Purkinje cell (primary cell): ENCODE measurements around the gene MLIP. TPM values are rescaled to one million over a fixed set of nuclear protein-coding genes. Genes with fewer than 3 reads are reported as not detected.

Experiments
- polyA plus RNA-seq: library from polyadenylated mRNA; unstranded; fragments of >200 nt; fragmentation: Nextera tagmentation; gene quantifications from 2 replicates; pipeline ENCODE4 v1.2.1, GENCODE V29; 2014

Gene MLIP, protein sequence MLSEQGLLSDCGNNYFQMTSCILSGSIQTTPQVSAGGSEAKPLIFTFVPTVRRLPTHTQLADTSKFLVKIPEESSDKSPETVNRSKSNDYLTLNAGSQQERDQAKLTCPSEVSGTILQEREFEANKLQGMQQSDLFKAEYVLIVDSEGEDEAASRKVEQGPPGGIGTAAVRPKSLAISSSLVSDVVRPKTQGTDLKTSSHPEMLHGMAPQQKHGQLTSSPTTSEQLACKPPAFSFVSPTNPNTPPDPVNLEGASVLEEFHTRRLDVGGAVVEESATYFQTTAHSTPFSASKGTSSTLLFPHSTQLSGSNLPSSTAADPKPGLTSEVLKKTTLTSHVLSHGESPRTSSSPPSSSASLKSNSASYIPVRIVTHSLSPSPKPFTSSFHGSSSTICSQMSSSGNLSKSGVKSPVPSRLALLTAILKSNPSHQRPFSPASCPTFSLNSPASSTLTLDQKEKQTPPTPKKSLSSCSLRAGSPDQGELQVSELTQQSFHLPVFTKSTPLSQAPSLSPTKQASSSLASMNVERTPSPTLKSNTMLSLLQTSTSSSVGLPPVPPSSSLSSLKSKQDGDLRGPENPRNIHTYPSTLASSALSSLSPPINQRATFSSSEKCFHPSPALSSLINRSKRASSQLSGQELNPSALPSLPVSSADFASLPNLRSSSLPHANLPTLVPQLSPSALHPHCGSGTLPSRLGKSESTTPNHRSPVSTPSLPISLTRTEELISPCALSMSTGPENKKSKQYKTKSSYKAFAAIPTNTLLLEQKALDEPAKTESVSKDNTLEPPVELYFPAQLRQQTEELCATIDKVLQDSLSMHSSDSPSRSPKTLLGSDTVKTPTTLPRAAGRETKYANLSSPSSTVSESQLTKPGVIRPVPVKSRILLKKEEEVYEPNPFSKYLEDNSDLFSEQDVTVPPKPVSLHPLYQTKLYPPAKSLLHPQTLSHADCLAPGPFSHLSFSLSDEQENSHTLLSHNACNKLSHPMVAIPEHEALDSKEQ
- 21.7 and 31.5 TPM in 2 replicates for polyA plus RNA-seq

DNA sequence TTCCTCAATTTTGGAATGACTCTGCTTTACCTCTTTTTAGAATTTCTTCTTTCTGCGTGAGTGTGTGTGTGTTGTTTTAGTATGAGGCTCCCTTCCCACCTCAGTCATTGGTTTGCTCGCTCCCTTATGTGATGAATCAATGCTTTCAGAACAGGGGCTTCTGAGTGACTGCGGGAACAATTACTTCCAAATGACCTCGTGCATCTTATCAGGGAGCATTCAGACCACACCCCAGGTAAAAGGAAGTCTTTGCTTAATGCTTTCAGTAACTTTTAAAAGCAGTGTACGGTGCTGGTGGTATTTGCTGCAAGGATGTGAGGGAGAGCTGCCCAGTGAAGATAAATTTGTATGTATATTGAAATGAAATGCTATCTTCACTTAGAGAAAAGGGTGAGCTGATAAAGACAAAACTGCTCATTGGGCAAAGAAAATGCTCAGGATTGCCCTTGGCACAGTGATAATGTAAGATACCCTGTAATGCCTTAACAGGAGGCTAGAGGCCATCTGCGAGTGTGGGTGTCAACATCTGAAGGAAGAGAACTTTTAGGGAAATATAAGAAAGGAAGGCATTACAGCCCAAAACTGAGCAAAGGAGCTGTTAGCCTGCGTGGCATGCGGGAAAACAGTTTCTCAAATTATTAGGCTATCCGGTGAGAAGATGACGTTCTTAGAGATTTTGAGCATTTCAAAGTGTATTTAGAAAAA, at the start of gene MLIP:
MLIP (plus strand) TSS at position 103 of the 705 bp plus-strand sequence; CDS start at position 140, 37 bp downstream.

DNA sequence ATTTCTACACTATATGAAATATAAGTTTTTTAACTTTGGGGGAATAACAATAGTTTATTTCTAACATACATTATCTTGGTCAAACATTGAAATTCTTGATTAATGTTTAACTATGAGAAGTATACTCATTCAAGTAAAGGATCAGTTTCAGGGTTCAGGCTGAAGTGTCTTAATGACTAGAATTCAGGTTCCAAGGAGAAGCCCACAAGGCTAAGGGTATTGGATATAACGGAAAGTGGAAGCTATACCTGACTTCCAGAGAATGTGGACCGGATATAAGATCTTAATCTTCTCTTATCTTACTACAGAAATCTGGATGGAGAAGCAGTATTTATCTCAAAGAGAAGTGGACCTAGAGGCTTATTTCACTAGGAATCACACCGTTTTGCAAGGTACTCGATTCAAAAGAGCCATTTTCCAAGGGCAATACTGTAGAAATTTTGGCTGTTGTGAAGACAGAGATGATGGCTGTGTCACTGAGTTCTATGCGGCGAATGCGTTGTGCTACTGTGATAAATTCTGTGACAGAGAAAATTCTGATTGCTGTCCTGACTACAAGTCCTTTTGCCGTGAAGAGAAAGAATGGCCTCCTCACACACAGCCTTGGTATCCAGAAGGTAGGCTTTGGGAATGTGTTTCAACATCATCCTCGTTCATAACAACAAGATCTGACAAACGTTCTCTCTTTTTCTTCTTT, 197.2 kb downstream of the MLIP start, which contains the start of gene TINAG:
TINAG (plus strand) TSS at position 153 of the 697 bp plus-strand sequence; CDS start at position 263, 110 bp downstream.

Other genes starting within 250 kb of the MLIP start
- gene TINAG, start 197.0 kb downstream of the MLIP start, polyA plus RNA-seq: not detected in 2 replicates